A549 (cell line): Measurements from ENCODE around the gene UCP3. TPM values are rescaled to one million over a fixed set of nuclear protein-coding genes. Genes with fewer than 3 reads are reported as not detected.

ENCODE experiments used
- ATAC-seq, 2 experiments: fragments of 200-7000 bp in 1 of 2; fragments of >200 bp in 1 of 2; cut with Nextera tagmentation in 1 of 2; cut with Tn5 transposase in 1 of 2; 3 replicates each; pipeline versions ENCODE4 v1.8.0 to v1.9.1; 2018 to 2020; ENCODE audit warnings: mild to moderate bottlenecking in 1 of 2, moderate library complexity in 1 of 2
- CTCF ChIA-PET: fragments of 300-600 bp; sonication (Branson Sonifier 250); formaldehyde crosslinking; extraction: SDS; loops from one replicate; lab custom pipeline; 2021; ENCODE audit warnings: antibody characterized with exemption, inconsistent platforms; lab: Yijun Ruan, JAX
- POLR2A ChIA-PET: fragments of 350-600 bp; formaldehyde crosslinking; extraction: SDS; loops from one replicate; lab custom pipeline; 2021; ENCODE audit warnings: antibody characterized with exemption, inconsistent platforms; lab: Yijun Ruan, JAX
- DNase-seq, 2 experiments: peaks; one replicate each; pipeline versions ENCODE4 v3.0.0 to v3.0.0-alpha.2; 2011 to 2016; ENCODE audit warnings: low read depth in 1 of 2, low spot score in 1 of 2
- FAIRE-seq: peaks from 2 replicates; lab custom pipeline; 2011; peaks lifted over from hg19 to GRCh38; lab: Jason Lieb, UNC
- H3K27ac ChIP-seq, 2 experiments: fragments of >200 bp; sonication (Bioruptor Twin); formaldehyde crosslinking; 3 replicates each; pipeline ENCODE4 v1.5.1; 2016 to 2017
- H3K4me1 ChIP-seq: fragments of >200 bp; sonication (Bioruptor Twin); formaldehyde crosslinking; 3 replicates; pipeline ENCODE4 v1.6.1; 2016
- H3K4me2 ChIP-seq: fragments of >200 bp; sonication (Bioruptor Twin); formaldehyde crosslinking; 3 replicates; pipeline ENCODE4 v1.6.1; 2016
- H3K4me3 ChIP-seq: fragments of >200 bp; sonication (Bioruptor Twin); formaldehyde crosslinking; 3 replicates; pipeline ENCODE4 v1.5.1; 2016
- H3K9me3 ChIP-seq: fragments of >200 bp; sonication (Bioruptor Twin); formaldehyde crosslinking; 3 replicates; pipeline ENCODE4 v1.6.1; 2016
- CBX2 ChIP-seq: fragments of 200-600 bp; sonication (generic); IDR thresholded peaks from 2 replicates; pipeline ENCODE4 v1.6.1; 2016; ENCODE audit warnings: low read depth, mild to moderate bottlenecking, borderline replicate concordance
- CBX8 ChIP-seq: fragments of 200-600 bp; sonication (generic); IDR thresholded peaks from 2 replicates; pipeline ENCODE4 v1.6.1; 2016
- CEBPB ChIP-seq, 2 experiments: fragments of >200 bp in 1 of 2; sonication (Bioruptor Twin) in 1 of 2; formaldehyde crosslinking in 1 of 2; IDR thresholded peaks; 2 replicates each; pipeline ENCODE4 v1.6.1; 2012 to 2016
- EHMT2 ChIP-seq: fragments of 200-600 bp; sonication (generic); IDR thresholded peaks from 2 replicates; pipeline ENCODE4 v1.6.1; 2016; ENCODE audit warnings: antibody characterized with exemption, low read depth, mild to moderate bottlenecking, moderate library complexity
- ESRRA ChIP-seq: fragments of 150-350 bp; IDR thresholded peaks from 2 replicates; pipeline ENCODE4 v1.6.1; 2014; ENCODE audit warnings: mild to moderate bottlenecking, low read length, borderline replicate concordance
- FOXS1 ChIP-seq: fragments of 250-450 bp; sonication (Bioruptor Pico); IDR thresholded peaks from 2 replicates; pipeline ENCODE4 v1.5.0; 2020; ENCODE audit warnings: mild to moderate bottlenecking, moderate library complexity
- HES2 ChIP-seq: fragments of >200 bp; sonication (Bioruptor Twin); formaldehyde crosslinking; IDR thresholded peaks from 2 replicates; pipeline ENCODE4 v1.6.1; 2016
- HEYL ChIP-seq: fragments of 250-450 bp; sonication (Bioruptor Pico); IDR thresholded peaks from 2 replicates; pipeline ENCODE4 v1.8.0; 2021; ENCODE audit warnings: mild to moderate bottlenecking, moderate library complexity
- HOXA7 ChIP-seq: fragments of 250-450 bp; sonication (Bioruptor Pico); IDR thresholded peaks from 2 replicates; pipeline ENCODE4 v1.5.0; 2020; ENCODE audit warnings: mild to moderate bottlenecking, moderate library complexity
- MAFK ChIP-seq: fragments of 450-650 bp; IDR thresholded peaks from 2 replicates; pipeline ENCODE4 v1.6.1; 2014; ENCODE audit not compliant: partially characterized antibody
- NPAS2 ChIP-seq: fragments of 250-450 bp; sonication (Bioruptor Pico); IDR thresholded peaks from 2 replicates; pipeline ENCODE4 v1.8.0; 2022; ENCODE audit warnings: mild to moderate bottlenecking, moderate library complexity, borderline replicate concordance
- NR3C1 ChIP-seq: fragments of >200 bp; sonication (Bioruptor Twin); formaldehyde crosslinking; IDR thresholded peaks from 3 replicates; pipeline ENCODE4 v1.6.1; 2017
- PBX3 ChIP-seq: IDR thresholded peaks from 2 replicates; pipeline ENCODE4 v1.6.1; 2012
- RCOR1 ChIP-seq: fragments of 150-350 bp; IDR thresholded peaks from 2 replicates; pipeline ENCODE4 v1.6.1; 2014; ENCODE audit warnings: antibody characterized with exemption, low read length, low read depth
- RFX5 ChIP-seq: fragments of 450-650 bp; IDR thresholded peaks from 2 replicates; pipeline ENCODE4 v1.7.1; 2014; ENCODE audit warnings: antibody characterized with exemption, mild to moderate bottlenecking, moderate library complexity
- RNF2 ChIP-seq: fragments of 200-600 bp; sonication (generic); IDR thresholded peaks from 2 replicates; pipeline ENCODE4 v1.6.1; 2016; ENCODE audit warnings: low read depth, mild to moderate bottlenecking, antibody characterized with exemption, moderate library complexity, borderline replicate concordance
- ZSCAN20 ChIP-seq: fragments of 250-450 bp; sonication (Bioruptor Pico); IDR thresholded peaks from 2 replicates; pipeline ENCODE4 v1.8.0; 2022; ENCODE audit warnings: mild to moderate bottlenecking, moderate library complexity
- WGBS: methylation state at CpG from one replicate; pipeline ENCODE4 v1.1.6; 2017; ENCODE audit errors: missing lambda C conversion rate; 5-methylcytosine and 5-hydroxymethylcytosine counted together
- polyA plus RNA-seq, 4 experiments: library from polyadenylated mRNA; depleted of rRNA in 3 of 4; stranded (reverse); fragments of >200 nt; fragmentation: RNase III in 1 of 4; extraction: RNeasy Plus Mini Kit Qiagen cat#74134 plus additional on column Dnase treatment in 1 of 4; gene quantifications; 2 replicates in 3 of 4; 3 replicates in 1 of 4; pipeline ENCODE4 v1.2.3, GENCODE V29; 2011 to 2017
- TF ChIP-seq, protein P1 (sequence below): fragments of 250-450 bp; sonication (Bioruptor Pico); IDR thresholded peaks from 2 replicates; pipeline ENCODE4 v1.5.0; 2021; ENCODE audit warnings: mild to moderate bottlenecking, moderate library complexity, borderline replicate concordance

Gene UCP3
- polyA plus RNA-seq, 2 of the 4 experiments (the other 2 are of a cell fraction): 1.3 to 1.5 TPM

- TF ChIP-seq ESRRA (no peak), RFX5 (no peak)
- TF ChIP-seq, all 56 proteins: peak for 0
Observed at GRCh38 chr11:73976451-73977151, 32.3 kb downstream of the UCP3 start (continued).

DNA sequence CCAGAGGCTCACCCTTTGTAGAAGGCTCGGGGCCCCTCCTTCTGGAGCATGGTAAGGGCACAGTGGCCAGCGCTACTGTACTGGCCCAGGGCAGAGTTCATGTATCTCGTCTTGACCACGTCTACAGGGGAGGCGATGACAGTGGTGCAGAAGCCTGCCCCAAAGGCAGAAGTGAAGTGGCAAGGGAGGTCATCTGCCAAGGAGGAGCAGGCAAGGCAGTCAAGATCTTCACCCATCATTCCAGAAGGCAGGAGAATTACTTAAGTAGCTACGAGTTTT lies 33.5 kb downstream of the UCP3 start:
- Histone ChIP-seq H3K4me3 (no peak overlapping the region), H3K4me2 (no peak overlapping the region), H3K27ac (no peak overlapping the region), H3K4me1 (peaks cover 15% of the 10 kb centered on the region), H3K9me3 (no peaks in the 10 kb centered on the region)
- ChIA-PET CTCF (interaction anchor here (2.2 to 7.9 kb wide), 2 partner anchors 11 to 17 kb away, joined by 4 to 61 read pairs; no protein-coding TSS in a partner anchor), POLR2A (no interaction called here)
- WGBS: 97% methylated on average over 6 of the region's 6 CpGs
- TF ChIP-seq RCOR1 (no peak), NPAS2 (CRISPR knock-in tag) (no peak), NR3C1 (no peak), CBX8 (no peak), RNF2 (no peak), HES2 (no peak), EHMT2 (no peak), FOXS1 (CRISPR knock-in tag) (no peak), ESRRA (no peak), HEYL (CRISPR knock-in tag) (no peak), CEBPB (IDR thresholded peaks at IDR 0.05) (no peak), PBX3 (no peak), HOXA7 (no peak), CBX2 (no peak), ZSCAN20 (CRISPR knock-in tag) (no peak)
- TF ChIP-seq, protein P1, sequence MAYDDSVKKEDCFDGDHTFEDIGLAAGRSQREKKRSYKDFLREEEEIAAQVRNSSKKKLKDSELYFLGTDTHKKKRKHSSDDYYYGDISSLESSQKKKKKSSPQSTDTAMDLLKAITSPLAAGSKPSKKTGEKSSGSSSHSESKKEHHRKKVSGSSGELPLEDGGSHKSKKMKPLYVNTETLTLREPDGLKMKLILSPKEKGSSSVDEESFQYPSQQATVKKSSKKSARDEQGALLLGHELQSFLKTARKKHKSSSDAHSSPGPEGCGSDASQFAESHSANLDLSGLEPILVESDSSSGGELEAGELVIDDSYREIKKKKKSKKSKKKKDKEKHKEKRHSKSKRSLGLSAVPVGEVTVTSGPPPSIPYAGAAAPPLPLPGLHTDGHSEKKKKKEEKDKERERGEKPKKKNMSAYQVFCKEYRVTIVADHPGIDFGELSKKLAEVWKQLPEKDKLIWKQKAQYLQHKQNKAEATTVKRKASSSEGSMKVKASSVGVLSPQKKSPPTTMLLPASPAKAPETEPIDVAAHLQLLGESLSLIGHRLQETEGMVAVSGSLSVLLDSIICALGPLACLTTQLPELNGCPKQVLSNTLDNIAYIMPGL (CRISPR knock-in tag): no peak
- ATAC-seq (no peak), FAIRE-seq (no peak), DNase-seq (no peak)

DNA sequence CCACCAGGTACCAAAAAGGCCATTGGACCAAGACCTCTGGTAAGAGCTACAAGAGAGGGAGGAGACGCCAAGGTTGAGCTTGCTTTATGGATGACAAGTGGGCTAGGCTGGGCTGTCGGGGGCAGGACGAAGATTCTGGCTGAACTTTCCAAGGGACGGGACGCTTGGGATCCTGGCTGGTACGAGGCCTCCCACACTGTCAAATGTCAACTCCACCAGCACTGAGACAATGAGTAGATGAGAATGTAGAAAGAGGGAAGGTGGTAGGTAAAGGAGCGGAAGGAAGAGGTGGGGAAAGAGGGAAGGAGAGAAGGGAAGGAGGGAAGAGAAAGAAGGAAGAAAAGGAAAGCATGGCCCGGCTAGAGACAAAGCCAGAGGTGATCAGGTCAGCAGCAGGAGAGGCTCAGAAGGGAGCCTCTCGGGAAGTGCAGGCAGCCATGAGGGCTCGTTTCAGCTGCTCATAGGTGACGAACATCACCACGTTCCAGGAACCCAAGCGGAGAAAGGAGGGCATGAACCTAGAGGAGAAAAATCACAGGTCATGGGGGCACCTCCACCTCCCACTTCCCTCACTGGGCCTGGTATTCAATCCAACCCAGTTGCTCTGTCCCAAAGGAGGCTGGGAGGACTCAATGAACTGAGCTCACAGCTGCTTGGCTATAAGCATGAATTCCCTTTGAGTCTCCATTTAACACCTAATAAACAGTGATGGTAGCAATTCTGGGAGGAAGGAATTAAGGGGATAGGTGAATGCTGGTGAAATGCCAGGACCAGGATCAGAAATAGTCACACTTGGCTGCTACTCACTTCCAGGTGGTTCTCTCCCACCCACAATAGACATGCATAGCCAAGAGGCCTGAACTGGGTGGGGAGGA lies 34.0 kb downstream of the UCP3 start:
- Histone ChIP-seq H3K4me1 (peaks cover 9% of the 10 kb centered on the region), H3K4me2 (no peak overlapping the region), H3K27ac (no peak overlapping the region), H3K9me3 (no peaks in the 10 kb centered on the region), H3K4me3 (no peak overlapping the region)
- no peak for FAIRE-seq
- no peak for DNase-seq
- 95% methylated on average over 13 of the region's 13 CpGs for WGBS
- POLR2A ChIA-PET: no interaction called here
- TF ChIP-seq MAFK: no peak
- CTCF ChIA-PET: interaction anchor here (2.2 to 7.9 kb wide), 2 partner anchors 10 to 16 kb away, joined by 4 to 61 read pairs; no protein-coding TSS in a partner anchor
- no peak for ATAC-seq
